Adrenal gland (tissue), 5 donors: ENCODE data around the gene LRRC53.

Experiments
- POLR2A ChIP-seq, 2 donors: fragments of 450-650 bp; IDR thresholded peaks; one replicate each; pipeline ENCODE4 v1.6.1; 2017; ENCODE audit warnings: antibody characterized with exemption in 2 of 2, mild to moderate bottlenecking in 2 of 2, moderate library complexity in 1 of 2
- TF ChIP-seq, protein P1 (sequence below), 6 experiments: fragments of 450-650 bp in 4 of 6; fragments of 200-600 bp in 2 of 6; sonication (generic) in 1 of 6; IDR thresholded peaks; 1 replicate in 5 of 6; 2 replicates in 1 of 6; pipeline versions ENCODE4 v1.5.1 to v1.8.0; 2016 to 2021; ENCODE audit warnings: antibody characterized with exemption in 6 of 6, mild to moderate bottlenecking in 2 of 6, moderate library complexity in 1 of 6
- donor health status: DM: no; HTN: no; CAD: no.

DNA sequence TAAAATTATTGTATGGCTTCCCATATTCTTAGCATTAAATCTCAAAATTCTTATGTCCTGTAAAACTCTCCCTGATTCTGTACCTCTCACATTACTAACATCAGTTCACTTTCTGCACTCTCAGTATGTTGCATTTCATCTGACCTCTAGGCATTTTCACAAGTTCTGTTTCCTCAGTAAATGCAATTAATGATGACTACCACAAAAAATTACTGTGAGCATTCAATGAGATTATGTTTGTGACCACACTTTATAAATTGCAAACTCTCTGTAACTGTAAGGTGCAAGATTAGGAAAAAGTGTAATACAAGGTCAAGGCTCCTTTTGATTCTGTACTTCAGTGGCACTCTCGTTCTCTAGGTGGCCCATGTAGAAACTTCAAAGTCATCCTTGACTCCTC is 60.4 kb downstream of the LRRC53 start:
- TF ChIP-seq POLR2A (IDR thresholded peaks at IDR 0.05), result no peak
- TF ChIP-seq, protein P1, sequence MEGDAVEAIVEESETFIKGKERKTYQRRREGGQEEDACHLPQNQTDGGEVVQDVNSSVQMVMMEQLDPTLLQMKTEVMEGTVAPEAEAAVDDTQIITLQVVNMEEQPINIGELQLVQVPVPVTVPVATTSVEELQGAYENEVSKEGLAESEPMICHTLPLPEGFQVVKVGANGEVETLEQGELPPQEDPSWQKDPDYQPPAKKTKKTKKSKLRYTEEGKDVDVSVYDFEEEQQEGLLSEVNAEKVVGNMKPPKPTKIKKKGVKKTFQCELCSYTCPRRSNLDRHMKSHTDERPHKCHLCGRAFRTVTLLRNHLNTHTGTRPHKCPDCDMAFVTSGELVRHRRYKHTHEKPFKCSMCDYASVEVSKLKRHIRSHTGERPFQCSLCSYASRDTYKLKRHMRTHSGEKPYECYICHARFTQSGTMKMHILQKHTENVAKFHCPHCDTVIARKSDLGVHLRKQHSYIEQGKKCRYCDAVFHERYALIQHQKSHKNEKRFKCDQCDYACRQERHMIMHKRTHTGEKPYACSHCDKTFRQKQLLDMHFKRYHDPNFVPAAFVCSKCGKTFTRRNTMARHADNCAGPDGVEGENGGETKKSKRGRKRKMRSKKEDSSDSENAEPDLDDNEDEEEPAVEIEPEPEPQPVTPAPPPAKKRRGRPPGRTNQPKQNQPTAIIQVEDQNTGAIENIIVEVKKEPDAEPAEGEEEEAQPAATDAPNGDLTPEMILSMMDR (IDR thresholded peaks at IDR 0.05), result no peak
